ENCODE results near the gene RABGGTA.

The RABGGTA gene

DNA sequence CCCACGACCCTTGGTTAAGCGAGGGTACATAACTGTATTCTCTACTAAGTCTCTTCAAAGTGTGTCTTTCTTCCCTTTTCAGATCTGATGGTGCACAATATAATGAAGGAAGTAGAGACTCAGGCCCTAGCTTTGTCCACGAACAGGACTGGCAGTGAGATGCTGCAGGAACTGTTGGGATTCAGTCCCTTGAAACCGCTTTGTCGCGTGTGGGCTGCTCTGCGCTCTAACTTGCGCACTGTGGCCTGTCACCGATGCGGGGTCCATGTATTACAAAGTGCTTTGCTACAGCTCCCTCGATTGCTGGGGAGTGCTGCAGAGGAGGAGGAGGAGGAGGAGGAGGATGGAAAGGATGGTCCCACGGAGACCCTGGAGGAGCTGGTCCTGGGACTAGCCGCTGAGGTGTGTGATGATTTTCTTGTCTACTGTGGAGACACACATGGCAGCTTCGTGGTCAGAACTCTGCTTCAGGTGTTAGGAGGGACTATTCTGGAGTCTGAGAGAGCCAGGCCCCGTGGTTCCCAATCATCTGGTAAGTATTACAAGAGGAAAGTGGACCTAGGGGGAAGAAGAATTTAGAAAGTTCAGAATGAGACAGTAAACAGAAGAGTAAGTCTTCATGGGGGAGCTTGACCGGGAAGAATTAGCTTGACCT, 29.1 kb upstream of the RABGGTA start:
- DNase-seq, result no peak

DNA sequence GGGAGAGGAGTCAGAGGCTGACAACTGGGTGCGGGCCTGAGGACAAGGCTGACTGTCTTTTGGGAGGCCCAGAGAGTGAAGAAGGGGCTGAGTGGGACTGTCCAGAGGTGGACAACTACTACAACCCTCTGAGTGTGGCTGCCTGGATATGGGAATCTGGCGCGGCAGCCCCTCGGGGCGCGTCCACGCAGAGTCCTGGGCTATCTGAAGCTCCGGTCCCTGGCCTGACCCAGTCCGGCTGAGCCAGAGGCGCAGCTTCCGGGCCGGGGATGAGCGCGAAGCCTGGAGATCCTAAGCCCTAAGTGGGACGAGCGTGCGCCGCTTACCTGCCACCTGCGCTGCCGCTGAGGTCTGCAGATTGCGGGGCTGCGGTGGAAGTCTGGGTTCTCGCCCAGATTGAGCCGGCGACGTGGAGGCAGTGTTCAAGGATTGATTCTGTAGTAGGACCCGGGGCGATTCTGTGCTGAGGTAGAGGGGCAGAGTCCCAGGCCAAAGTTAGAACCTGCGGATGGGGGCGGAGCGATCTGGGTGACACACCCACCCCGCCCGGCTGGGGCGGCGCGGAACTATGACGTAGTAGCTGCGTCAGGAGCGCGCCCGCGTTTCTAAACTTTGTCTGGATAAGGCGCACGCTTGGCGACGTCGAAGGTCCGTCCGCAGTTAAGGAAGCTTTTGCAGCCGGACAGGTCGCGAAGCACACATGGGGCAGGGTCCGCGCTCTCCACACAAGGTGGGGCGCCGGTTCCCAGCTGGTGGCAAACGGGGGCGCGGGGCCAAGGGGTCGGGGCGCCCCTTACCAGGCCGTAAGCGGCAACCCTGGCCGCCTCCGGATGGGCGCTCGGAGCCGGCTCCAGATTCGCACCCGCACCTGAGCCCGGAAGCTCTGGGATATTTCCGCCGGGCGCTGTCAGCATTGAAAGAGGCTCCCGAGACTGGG, 28.1 kb upstream of the RABGGTA start, which contains the start of the genes DHRS1 and NOP9:
TSS of gene DHRS1 (minus strand) at position 526 of the 937 bp plus-strand sequence. CDS start 674 bp downstream, outside the sequence.
TSS of gene NOP9 (plus strand) at position 596 of the 937 bp plus-strand sequence. CDS start at position 701, 105 bp downstream.
- DNase-seq, result peak; percentile 78

DNA sequence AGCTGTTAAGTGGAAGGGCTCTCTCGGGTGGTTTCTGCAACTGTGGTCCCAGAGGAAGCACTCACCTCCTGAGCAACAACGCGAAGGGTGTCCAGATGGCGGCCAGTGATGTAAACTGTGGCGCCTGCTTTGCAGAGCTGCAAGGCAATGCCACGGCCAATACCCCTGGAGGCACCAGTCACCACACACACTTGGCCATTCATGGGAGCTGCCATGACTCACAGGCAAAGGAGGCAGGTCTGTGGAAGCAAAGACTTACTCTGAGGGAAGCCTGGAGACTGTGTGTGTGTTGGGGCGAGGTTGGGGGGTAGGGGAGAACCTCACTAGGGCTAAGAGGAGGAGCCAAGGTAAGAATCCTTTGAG, 27.5 kb upstream of the RABGGTA start:
- no peak for DNase-seq

GRCh38 chr14:24297190-24297964, 26.0 kb upstream of the RABGGTA start:
- DNase-seq, result no peak

DNA sequence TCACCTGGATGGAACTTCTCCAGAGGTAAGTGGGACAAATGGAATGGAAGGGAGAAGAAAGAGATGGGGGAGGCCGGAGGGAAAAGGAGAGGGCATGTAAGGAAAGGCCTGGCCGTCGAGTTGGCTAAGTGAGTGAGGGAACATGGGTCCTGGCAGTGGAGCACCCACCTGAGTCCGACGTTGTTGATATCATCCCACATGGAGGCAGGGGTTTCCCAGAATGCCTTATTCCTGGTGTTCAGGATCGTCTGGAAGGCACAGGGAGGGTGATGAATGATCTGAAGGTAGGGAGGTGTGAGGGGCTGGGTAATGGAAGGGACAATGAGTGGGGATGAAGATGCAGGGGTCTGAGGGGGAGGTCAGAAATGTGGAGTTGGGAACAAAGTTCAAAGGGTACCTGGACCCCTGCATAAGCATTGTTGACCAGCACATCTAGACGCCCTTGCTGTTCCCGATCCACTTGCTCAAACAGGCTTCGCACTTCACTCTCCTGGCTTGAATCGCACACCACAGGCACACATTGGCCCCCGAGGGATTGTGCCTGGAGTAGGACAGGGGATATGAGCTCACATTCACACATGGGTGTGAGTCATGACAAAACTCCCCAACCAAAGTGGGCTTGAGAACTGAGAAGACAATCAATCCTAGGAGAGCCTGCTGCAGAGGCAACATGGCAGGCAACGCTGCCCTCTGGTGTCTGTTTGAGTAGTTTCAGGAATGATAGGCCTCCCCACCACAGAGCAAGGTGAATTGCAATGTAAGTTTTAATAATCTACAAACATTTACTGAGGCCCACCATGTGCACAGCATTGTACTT, 25.2 kb upstream of the RABGGTA start:
- peak; percentile 23 for DNase-seq

- DNase-seq, result no peak
These were observed 22.1 kb upstream of the RABGGTA start for GRCh38 chr14:24293525-24293924.

- DNase-seq, result no peak
These were observed 20.9 kb upstream of the RABGGTA start for GRCh38 chr14:24292118-24292807.

GRCh38 chr14:24291446-24292117, 20.2 kb upstream of the RABGGTA start:
- DNase-seq, result no peak

DNA sequence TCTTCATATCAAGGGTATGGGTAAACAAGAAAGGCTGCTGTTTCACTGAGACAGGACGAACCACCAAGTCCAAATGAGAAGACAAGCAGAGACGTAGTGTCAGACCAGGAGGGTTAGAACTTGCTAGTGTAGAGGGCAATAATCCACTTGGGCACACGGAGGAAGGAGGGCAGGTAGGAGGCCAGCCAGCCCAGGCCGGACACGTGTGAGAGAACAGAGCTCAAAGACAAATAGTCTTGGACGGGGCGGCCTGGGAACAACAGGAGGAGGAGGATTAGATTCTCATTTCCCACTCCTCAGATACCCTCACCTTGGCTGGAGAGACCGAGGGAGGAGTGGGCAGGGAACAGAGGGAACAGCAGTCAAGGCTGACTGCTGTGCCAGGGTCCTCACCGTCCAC, 19.3 kb upstream of the RABGGTA start:
- no peak for DNase-seq

DNA sequence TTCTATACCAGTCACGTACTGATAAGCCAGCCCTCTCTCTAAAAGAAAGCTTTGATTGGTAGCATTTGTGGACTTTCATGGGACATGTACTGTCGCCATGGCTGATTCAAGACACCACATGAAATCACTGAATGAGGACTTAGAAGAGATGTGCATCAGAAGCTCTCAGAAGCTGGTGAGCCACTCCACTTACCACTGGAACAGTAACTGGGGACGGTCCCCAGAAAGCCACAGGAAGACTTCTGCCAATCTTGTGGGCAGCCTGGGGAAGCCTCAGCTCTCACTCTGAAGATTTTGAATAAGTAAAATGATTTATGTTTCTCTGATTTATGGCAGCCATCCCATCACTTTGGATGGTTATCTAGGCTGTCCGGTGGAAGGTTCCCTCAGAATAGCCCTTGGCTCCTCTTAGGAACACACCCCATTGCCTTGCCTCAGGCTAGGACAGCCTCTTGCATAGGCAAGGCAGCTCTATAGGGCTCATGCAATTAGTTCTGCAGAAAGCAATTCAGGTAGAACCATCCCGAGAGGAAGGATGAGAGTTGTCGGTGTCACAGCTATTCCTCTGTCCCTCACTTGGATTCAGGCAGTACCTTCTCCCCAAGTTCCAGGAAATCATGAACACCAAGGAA, 18.4 kb upstream of the RABGGTA start:
- no peak for DNase-seq

DNA sequence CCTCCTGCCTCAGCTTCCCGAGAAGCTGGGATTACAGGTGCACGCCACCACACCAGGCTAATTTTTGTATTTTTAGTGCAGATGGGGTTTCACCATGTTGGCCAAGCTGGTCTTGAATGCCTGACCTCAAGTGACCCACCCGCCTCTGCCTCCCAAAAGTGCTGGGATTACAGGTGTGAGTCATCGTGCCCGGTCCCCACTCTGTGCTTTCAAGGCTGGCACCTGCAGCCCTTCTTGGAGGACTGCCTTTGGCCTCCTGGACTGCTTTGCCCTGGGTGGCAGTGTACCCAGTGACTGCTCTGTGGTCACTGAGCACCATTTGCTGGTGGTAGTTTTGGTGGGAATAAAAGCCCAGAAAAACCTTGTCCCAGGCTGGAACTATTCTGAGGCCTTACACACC, 15.6 kb upstream of the RABGGTA start:
- DNase-seq, result no peak

GRCh38 chr14:24285351-24285750, 14.0 kb upstream of the RABGGTA start:
- no peak for DNase-seq

GRCh38 chr14:24284501-24285035, 13.2 kb upstream of the RABGGTA start:
- no peak for DNase-seq

- DNase-seq, result no peak
These were observed 12.5 kb upstream of the RABGGTA start for GRCh38 chr14:24283796-24284460.

- DNase-seq, result no peak
These were observed 11.3 kb upstream of the RABGGTA start for GRCh38 chr14:24282736-24283135.

GRCh38 chr14:24281636-24282035, 10.2 kb upstream of the RABGGTA start:
- DNase-seq, result no peak

DNA sequence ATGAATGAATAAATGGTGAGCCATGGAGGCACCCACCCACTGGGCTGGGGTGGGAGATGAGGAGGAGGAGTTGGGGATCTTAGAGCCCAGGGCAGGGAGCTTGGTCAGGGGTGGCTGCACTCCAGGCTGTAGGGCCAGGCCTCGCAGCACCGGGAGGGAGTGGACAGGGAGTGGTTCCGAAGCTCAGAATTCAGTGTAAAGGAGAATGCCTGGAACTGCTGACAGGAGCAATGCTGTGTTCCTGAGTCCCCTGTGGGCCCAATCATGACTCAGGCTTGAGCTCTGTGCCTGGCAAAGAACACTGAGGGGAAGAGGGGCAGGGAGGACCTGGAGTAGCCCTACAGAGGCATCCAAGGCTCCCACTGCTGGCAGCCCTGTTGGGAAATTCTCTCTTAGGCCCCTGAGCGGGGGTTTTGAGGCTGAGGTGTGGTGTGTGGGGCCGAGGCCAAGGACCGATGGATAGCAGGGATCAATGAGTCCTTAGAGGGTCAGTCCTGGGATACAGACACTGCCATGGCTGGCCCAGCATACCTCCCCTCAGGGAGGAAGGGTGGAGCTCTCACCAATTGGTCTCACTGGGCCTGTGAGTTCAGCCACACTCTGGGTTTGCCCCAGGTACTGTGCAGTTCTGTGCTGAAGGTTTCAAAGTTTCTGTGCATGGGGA, 9.5 kb upstream of the RABGGTA start:
- DNase-seq, result no peak

DNA sequence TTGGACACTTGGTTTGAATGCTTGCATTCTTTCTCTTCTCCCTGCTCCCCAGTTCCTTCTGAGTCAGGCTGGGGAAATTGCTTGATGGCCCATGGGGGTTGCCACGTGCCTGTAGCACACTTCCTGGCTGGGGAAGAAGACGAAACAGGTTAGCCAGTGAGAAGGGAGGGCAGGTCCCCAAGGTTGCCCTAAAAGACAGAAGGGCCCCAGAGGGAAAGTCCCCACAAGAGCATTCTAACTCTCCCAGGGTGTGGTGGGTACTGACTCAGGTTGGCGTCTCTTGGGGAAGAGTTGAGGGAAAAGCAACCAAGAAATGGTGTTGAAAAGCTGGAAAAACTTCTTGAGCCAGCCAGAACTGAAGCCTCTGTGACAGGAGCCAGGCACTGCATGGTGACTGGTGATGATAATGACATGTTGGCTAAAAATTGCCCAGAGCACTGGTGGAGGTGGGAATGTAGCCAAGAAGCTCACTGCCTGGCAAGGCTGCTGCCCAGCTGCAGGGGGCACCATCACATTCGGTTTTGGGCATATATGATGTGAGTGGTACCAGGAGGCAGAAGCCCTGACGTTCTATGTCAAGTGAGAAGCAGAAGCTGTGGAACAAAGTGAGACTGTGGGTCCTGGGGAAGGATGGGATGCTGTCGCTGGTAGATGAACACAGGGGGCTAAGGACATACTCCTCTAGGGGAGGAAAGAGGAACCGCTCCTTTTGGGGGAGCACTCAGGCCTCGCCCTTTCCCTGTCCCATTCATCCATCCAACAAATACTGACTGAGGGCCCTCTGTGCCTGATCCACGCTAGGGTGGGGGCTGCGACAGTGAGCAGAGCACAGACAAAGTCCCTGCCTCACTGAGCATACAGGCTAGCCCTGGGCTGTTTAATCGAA, 8.1 kb upstream of the RABGGTA start:
- DNase-seq, result no peak
